GM10248 (cell line): ENCODE measurements around the gene ABCB8.
"Not testable (repeated sequence)": the region's sequence is repeated elsewhere in the genome, so short reads cannot be mapped to it uniquely, and the experiment has no call there.

Experiments
- CTCF ChIA-PET: fragments of 300-600 bp; sonication (Branson Sonifier 250); formaldehyde crosslinking; extraction: SDS; loops from one replicate; lab custom pipeline; 2021; ENCODE audit warnings: antibody characterized with exemption; lab: Yijun Ruan, JAX
- POLR2A ChIA-PET: fragments of 350-650 bp; sonication (Branson Sonifier 250); formaldehyde crosslinking; extraction: SDS; loops from one replicate; lab custom pipeline; 2020; ENCODE audit warnings: antibody characterized with exemption; lab: Yijun Ruan, JAX
- DNase-seq: peaks from one replicate; pipeline ENCODE4 v3.0.0; 2012; ENCODE audit errors: extremely low spot score
- CTCF ChIP-seq: IDR thresholded peaks from 2 replicates; pipeline ENCODE4 v1.5.1; 2012; ENCODE audit warnings: mild to moderate bottlenecking, low read depth; ENCODE audit errors: extremely low read depth, missing control alignments, control extremely low read depth

ABCB8 gene

GRCh38 chr7:151020231-151020630, 8.0 kb upstream of the ABCB8 start:
- no peak for TF ChIP-seq CTCF
- CTCF ChIA-PET, result interaction anchor here (1.3 to 7.9 kb wide), 7 partner anchors 8 to 121 kb away, joined by 3 to 84 read pairs (median 10); partner anchors contain the start of gene ABCB8
- POLR2A ChIA-PET, result no interaction called here
- no peak for DNase-seq

GRCh38 chr7:151023232-151023631, 5.0 kb upstream of the ABCB8 start:
- no peak for DNase-seq
- ChIA-PET CTCF (interaction anchor here (0.7 to 7.9 kb wide), 3 partner anchors 9 to 82 kb away, joined by 3 to 84 read pairs (median 3); no protein-coding TSS in a partner anchor), POLR2A (no interaction called here)
- TF ChIP-seq CTCF, result no peak

- TF ChIP-seq CTCF, result no peak
- DNase-seq, result no peak
Measured at GRCh38 chr7:151024435-151025056, 3.7 kb upstream of the ABCB8 start, which contains the start of gene ATG9B. TSS of gene ATG9B (minus strand) at chr7:151024494. CDS start at chr7:151024423, 71 bp downstream.

DNA sequence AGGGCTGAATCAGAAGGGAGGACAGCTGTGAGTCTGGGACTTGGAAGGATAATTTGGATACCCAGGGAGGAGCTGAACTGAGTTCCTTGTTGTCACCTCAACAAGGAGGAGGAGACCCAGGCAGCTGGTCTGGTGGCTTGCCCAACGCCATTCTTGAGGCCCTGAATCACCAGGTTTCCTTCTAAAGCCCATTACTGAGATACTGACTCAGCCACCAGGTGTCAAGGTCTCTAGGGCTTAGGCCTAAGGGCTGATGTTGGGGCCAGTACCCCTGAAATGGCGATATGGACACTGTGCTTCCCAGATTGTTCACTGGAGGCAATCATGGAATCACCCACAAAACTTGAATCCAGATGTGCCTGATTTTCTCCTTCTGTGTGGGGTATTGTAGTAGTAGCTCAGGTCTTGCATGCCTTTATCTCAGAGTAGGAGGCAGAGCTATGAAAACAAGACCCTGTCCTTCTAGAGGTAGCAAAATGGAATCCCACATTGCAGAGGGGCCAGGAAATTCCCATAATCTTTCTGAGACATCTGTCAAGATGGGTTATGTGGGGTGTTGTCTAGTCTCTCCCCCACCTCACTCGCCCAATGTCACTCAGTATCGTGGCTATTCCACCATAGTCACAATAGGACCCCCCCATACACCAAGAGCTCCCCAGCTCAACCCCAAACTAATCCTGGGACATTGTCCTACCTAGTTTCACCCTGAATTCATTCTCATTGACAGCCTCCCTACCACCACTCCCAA, 2.2 kb upstream of the ABCB8 start:
- POLR2A ChIA-PET, result no interaction called here
- CTCF ChIA-PET, result interaction anchor here (0.9 to 1.3 kb wide), 2 partner anchors 9 to 85 kb away, joined by 4 to 6 read pairs; no protein-coding TSS in a partner anchor
- no peak for DNase-seq
- TF ChIP-seq CTCF, result no peak

More at GRCh38 chr7:151024435-151025056, 3.7 kb upstream of the ABCB8 start, which contains the start of gene ATG9B:
- POLR2A ChIA-PET, result no interaction called here
- CTCF ChIA-PET, result no interaction called here

GRCh38 chr7:151026771-151027727, 1.2 kb upstream of the ABCB8 start:
- POLR2A ChIA-PET, DNase-seq: not testable (repeated sequence)
- CTCF ChIA-PET, result interaction anchor here (1.2 to 1.5 kb wide), 4 partner anchors 10 to 84 kb away, joined by 5 to 18 read pairs (median 8); no protein-coding TSS in a partner anchor

DNA sequence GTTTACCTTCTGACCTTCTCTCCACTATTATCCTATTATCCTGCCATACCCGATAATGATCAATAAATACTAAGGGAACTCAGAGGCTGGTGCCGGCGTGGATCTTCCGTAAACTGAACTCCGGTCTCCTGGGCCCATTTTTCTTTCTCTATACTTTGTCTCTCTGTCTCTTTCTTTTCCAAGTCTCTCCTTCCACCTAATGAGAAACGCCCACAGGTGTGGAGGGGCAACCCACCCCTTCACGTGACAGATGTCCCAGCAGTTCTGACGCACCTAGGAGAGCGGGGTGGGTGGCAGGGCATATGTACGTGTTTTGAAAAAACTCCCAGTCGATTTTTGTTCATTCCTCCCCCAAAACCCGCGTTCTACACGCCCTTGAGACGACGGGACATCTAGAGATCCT, 521 bp upstream of the ABCB8 start:
- not testable (repeated sequence) for DNase-seq
- ChIA-PET POLR2A (interaction anchor here (1.0 kb wide), 1 partner anchor 17 kb away, joined by 3 read pairs; no protein-coding TSS in a partner anchor), CTCF (interaction anchor here (0.9 to 1.9 kb wide), 10 partner anchors 9 to 83 kb away, joined by 3 to 20 read pairs (median 5); no protein-coding TSS in a partner anchor)
